ENCODE measurements around the gene TNNT3. TPM values are rescaled to one million over a fixed set of nuclear protein-coding genes. Genes with fewer than 3 reads are reported as not detected.
"Not testable (repeated sequence)": the region's sequence is repeated elsewhere in the genome, so short reads cannot be mapped to it uniquely, and the experiment has no call there.

The TNNT3 gene
- total RNA-seq, 1 experiment from 2014 or later, result not detected

DNA sequence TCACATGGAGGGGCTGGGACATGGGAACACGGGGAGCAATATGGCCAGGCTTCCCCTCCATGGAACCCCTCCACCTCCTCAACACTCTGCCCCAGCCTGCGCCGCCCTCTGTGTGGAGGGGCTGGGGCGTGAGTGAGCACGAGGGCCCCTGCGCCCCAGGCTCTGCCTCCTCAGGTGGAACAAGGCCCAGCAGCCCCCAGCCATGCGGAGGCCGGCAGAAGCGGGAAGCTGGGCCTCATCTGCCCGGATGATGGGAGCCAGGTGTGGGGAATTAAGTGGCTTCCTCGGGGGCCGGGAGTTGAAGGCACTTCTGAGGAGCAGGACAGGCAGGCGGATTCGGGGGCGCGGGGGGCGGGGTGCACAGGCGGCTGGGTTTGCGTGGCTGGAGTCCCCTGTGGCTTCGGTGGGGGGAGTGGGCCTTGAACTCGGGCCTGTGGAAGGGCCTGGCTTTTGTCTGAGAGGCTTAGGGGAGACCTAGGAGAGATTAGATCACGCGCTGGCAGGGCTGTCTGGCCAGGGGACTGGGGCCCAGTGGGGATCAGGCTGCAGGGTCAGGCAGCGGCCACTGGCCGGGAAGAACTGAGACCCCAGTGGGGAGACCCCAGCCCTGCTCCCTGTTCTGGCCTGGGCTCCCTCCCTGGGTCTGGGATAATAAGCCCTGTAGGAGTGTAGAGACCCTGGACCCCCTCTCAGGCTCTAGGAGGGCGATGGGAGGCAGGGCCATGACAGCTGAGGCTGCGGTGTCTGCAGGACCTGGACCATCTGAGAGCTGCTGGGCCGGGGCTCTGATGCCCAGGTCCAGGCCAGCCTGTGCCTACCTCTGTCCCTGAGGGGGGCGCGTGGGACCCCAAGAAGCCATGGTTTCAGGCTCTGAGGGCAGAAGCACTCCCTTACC lies 41.1 kb upstream of the TNNT3 start:
- Histone ChIP-seq H3K27me3 (ENCODE audit: control insufficient read depth, insufficient read depth, low read length) (no peaks in the 10 kb centered on the region), H3K4me3 (ENCODE audit: insufficient read depth, low read depth, low read length) (no peak overlapping the region), H3K36me3 (replicated peaks; ENCODE audit: control insufficient read depth, insufficient read depth, low read length) (no peaks in the 10 kb centered on the region)
- peak; percentile 67 for DNase-seq

DNA sequence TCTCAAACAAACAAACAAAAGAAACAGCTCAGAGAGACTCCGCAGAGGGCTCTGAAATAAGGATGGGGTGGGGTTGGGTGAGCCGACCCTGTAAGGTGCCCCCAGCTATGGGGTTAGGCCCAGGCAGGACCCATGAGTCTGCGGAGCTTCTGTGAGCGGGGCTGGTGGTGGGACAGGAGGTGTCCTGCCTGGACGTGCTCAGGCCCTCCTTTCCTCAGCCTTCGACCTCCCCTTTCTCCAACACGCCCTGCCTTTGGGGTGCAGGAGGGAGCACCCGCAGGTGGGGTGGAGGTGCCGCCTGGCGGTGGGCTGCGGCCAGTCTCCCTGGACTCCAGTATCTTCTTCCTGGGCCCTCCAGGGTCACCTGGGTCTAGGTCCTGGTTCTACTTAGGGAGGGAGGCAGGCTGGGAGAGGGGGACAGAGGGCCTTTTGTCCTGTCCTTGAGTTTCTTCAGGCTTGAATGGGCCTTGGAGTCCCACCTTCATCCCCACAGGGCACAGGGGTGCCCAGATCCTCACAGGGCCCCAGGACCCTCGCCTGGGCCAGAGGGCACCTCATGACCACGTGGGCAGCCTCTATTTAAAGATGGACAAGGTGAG lies 40.1 kb upstream of the TNNT3 start:
- DNase-seq, result peak; percentile 52
- no peak overlapping the region for H3K4me3 ChIP-seq (ENCODE audit: insufficient read depth, low read depth, low read length)
- no peaks in the 10 kb centered on the region for H3K36me3 ChIP-seq (replicated peaks; ENCODE audit: control insufficient read depth, insufficient read depth, low read length)
- no peaks in the 10 kb centered on the region for H3K27me3 ChIP-seq (ENCODE audit: control insufficient read depth, insufficient read depth, low read length)

DNA sequence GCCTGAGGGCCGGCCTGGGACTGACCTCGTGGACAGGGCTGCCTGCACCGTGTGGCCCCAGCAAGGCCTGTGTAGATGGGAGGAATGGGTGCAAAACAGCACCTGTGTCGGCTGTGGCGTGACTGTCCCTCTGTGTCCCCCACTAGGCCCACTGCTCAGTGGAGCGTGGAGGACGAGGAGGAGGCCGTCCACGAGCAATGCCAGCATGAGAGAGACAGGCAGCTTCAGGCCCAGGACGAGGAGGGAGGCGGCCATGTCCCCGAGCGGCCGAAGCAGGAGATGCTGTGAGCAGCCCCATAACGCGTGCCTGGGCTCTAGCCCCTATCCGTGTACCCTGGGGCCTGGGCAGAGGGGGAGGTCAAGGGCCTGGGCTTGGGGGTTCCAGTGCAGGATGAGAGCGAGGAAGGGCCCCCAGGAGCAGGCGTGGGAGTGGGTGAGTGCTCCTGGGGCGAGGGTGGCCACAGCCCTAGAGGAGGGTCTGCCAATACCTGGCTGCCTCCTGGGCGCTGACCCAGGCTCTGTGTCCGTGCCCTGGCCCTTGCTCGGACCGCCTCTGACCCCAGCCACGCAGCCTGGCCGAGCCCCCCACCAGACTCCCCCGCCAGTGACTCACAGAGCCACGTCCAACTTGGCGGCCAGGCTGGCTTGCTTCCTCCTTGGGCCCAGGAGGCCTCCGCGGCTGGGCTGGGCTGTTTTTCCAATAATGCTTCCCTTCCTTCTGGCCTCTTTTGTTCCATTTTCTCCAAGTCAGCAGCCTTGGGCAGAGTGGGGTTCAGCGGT lies 39.4 kb upstream of the TNNT3 start:
- peak; percentile 53 for DNase-seq
- H3K4me3 ChIP-seq (ENCODE audit: insufficient read depth, low read depth, low read length), result no peak overlapping the region
- no peaks in the 10 kb centered on the region for H3K27me3 ChIP-seq (ENCODE audit: control insufficient read depth, insufficient read depth, low read length)
- H3K36me3 ChIP-seq (replicated peaks; ENCODE audit: control insufficient read depth, insufficient read depth, low read length), result no peaks in the 10 kb centered on the region

DNA sequence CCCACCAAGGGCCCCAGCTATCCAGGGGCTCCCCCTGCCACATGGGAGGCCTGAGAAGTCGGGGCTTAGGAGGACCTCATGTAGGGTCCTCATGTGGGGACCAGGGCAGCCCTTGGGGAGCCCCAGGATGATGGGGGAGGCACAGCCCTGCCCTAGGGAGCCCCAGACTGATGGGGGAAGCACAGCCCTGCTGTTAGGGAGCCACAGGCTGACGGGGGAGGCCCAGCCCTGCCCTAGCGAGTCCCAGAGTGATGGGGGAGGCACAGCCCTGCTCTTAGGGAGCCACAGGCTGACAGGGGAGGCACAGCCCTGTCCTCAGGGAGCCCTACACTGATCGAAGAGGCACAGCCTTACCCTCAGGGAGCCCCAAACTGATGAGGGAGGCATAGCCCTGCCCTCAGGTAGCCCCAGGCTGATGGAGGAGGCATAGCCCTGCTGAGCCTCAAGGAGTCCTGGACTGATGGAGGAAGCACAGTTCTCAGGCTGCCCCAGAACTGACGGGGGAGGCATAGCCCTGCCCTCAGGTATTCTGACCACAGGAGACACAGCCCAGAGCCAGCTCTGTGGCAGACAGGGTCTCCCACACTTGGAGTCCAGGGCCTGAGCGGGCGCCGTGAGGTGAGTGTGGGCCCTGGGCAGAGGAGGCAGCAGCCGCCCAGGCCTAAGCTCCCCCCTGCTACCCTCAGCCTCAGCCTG lies 38.6 kb upstream of the TNNT3 start:
- Histone ChIP-seq H3K36me3 (replicated peaks; ENCODE audit: control insufficient read depth, insufficient read depth, low read length) (no peaks in the 10 kb centered on the region), H3K27me3 (ENCODE audit: control insufficient read depth, insufficient read depth, low read length) (no peaks in the 10 kb centered on the region), H3K4me3 (ENCODE audit: insufficient read depth, low read depth, low read length) (no peak overlapping the region)
- DNase-seq, result peak; percentile 54

DNA sequence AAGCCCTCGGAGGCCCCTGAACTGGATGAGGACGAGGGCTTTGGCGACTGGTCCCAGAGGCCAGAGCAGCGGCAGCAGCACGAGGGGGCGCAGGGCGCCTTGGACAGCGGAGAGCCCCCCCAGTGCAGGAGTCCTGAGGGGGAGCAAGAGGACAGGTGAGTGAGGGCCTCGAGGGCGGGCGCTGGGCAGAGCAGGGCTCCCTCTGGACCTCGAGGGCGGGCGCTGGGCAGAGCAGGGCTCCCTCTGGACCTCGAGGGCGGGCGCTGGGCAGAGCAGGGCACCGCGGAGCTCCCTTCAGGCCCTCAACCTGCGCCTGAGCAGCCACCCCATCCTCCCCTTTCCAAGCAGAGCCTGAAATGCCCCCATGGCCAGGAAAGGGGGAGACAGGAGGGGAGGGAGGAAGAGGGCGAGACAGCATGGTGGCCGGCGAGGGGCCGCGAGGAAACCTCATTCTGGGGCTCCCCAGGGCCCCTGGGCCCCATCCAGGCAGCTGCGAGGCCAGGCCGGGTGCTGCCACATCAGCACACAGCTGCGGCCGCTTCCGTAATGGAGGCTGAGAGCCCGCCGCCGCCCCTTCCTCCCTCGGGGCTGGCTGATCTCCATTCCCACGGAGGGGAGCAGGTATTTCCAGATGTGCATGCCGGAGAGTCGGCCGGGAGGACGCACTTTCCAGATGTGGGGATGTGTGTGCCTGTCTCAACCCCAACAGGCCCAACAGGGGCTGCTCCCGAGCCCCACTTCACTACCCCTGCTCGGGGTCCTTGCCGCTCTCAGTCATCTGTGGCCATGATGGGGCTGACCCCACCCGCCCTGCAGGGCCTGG lies 37.9 kb upstream of the TNNT3 start:
- Histone ChIP-seq H3K4me3 (ENCODE audit: insufficient read depth, low read depth, low read length) (no peak overlapping the region), H3K36me3 (replicated peaks; ENCODE audit: control insufficient read depth, insufficient read depth, low read length) (no peaks in the 10 kb centered on the region), H3K27me3 (ENCODE audit: control insufficient read depth, insufficient read depth, low read length) (no peaks in the 10 kb centered on the region)
- peak; percentile 71 for DNase-seq

DNA sequence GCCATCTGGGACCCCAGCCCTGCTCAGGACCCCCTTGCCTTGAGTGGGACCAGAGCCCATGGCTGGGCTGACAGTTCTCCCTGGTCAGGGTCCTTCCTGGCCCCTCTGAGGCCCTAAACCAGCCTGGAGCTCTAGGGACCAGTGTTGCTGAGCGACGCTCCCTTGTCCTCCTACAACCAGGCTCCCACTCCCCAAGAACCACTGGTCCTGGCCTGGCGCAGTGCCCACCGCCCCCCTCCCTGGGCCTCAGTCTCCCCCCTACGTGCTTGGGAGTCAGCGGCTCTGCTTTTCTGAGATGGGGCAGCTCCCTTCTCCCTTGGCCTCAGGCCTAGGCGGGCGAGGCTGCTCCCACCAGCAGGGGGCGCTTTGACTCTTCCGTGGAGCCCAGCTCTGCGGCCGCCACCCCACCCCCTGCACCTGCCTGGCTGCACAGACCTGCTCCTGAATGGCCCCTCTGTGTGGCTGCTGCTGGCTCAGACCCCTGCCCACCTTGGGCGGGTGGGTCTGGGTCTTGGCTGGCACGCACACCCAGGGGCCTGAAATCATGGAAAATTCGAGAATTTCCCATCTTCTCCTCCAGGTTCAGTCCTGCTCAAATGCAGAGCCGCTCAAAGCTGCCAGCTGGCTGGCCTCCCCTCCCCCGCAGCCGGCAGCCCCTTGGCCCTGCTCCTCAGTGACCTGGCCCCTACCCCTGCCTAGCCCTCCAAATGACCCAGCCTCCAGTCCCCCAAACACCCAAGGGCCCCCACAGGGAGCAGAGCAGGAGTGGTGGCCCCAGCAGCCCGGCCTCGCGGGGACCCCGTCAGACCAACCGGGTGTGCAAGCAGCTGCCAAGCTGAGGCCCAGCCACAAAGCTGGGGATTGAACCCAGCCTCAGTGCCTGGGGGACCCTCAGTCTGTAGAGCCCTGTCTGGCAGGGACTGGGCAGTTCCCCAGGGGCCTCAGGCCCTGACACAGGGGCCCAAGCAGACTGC lies 37.0 kb upstream of the TNNT3 start:
- no peaks in the 10 kb centered on the region for H3K27me3 ChIP-seq (ENCODE audit: control insufficient read depth, insufficient read depth, low read length)
- H3K36me3 ChIP-seq (replicated peaks; ENCODE audit: control insufficient read depth, insufficient read depth, low read length), result no peaks in the 10 kb centered on the region
- H3K4me3 ChIP-seq (ENCODE audit: insufficient read depth, low read depth, low read length), result no peak overlapping the region
- peak; percentile 99 for DNase-seq

DNA sequence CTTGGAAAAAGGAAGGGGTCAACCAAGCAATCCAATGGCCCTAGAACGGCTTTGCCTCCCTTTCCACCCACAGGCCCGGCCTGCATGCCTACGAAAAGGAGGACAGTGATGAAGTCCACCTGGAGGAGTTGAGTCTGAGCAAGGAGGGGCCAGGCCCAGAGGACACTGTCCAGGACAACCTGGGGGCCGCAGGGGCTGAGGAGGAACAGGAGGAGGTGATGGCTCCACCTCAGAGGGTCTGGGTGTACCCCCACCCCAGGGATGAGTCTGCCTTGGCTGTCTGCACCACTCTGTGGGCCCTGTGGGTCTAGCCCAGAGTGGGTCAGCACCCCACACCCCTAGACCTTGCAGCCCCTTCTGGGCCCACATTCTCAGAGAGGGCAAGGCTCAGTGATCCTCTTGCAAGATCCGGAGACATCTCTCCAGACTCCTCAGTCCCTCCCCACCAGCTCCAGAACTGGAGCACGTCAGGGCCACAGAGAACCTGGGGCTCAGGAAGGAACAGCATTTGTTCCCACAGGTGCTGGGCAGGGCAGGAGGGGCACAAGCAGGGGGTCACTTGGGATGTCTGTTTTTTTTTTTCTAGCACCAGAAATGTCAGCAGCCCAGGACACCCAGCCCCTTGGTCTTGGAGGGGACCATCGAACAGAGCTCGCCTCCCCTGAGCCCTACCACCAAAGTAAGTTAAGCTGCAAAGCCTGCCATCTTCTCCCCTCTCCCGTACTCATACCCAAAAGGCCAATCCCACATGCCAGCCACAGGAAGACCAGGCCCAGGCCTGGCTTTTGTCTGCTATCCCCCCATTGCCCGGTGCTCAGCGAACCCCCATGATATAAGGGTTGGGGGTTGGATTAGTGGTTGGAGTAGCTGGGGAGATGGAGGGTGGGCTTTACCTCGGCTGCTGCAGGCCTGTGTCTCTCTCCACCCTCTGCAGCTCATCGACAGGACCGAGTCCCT lies 35.9 kb upstream of the TNNT3 start:
- Histone ChIP-seq H3K27me3 (ENCODE audit: control insufficient read depth, insufficient read depth, low read length) (no peaks in the 10 kb centered on the region), H3K36me3 (replicated peaks; ENCODE audit: control insufficient read depth, insufficient read depth, low read length) (no peaks in the 10 kb centered on the region), H3K4me3 (ENCODE audit: insufficient read depth, low read depth, low read length) (no peak overlapping the region)
- DNase-seq, result no peak

DNA sequence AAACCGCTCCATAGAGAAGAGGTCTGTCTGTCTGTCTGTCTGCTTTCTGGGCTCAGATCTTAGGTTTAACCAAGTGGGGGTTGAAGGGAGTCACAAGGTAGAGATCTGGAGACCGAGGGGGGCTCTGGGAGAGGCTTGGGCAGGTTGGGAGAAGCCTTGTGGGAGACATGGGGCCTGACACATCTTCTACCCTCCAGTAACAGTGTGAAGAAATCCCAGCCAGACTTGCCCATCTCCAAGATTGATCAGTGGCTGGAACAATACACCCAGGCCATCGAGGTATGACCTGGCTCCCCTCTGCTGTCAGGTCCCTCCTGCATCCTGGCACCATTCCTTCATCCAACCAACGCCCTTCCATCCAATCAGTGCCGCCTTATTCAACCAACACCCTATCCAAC lies 35.2 kb upstream of the TNNT3 start:
- no peaks in the 10 kb centered on the region for H3K27me3 ChIP-seq (ENCODE audit: control insufficient read depth, insufficient read depth, low read length)
- H3K4me3 ChIP-seq (ENCODE audit: insufficient read depth, low read depth, low read length), result no peak overlapping the region
- H3K36me3 ChIP-seq (replicated peaks; ENCODE audit: control insufficient read depth, insufficient read depth, low read length), result no peaks in the 10 kb centered on the region
- DNase-seq, result no peak

DNA sequence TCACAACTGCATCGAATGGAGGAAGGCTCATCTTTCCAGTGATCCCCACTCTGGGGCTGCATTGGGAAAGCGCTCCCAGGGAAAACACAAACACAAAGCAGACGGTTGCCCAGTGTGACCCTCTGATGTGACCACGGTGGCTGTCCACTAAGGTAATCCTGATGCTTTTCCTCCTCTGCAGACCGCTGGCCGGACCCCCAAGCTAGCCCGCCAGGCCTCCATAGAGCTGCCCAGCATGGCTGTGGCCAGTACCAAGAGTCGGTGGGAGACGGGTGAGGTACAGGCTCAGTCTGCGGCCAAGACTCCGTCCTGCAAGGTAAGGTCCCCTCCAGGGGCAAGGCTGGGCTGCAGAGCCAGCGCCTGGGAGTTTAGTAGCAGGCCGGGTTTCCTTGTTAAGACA lies 33.0 kb upstream of the TNNT3 start:
- not testable (repeated sequence) for DNase-seq; H3K27me3 ChIP-seq (ENCODE audit: control insufficient read depth, insufficient read depth, low read length); H3K4me3 ChIP-seq (ENCODE audit: insufficient read depth, low read depth, low read length); H3K36me3 ChIP-seq (replicated peaks; ENCODE audit: control insufficient read depth, insufficient read depth, low read length)

DNA sequence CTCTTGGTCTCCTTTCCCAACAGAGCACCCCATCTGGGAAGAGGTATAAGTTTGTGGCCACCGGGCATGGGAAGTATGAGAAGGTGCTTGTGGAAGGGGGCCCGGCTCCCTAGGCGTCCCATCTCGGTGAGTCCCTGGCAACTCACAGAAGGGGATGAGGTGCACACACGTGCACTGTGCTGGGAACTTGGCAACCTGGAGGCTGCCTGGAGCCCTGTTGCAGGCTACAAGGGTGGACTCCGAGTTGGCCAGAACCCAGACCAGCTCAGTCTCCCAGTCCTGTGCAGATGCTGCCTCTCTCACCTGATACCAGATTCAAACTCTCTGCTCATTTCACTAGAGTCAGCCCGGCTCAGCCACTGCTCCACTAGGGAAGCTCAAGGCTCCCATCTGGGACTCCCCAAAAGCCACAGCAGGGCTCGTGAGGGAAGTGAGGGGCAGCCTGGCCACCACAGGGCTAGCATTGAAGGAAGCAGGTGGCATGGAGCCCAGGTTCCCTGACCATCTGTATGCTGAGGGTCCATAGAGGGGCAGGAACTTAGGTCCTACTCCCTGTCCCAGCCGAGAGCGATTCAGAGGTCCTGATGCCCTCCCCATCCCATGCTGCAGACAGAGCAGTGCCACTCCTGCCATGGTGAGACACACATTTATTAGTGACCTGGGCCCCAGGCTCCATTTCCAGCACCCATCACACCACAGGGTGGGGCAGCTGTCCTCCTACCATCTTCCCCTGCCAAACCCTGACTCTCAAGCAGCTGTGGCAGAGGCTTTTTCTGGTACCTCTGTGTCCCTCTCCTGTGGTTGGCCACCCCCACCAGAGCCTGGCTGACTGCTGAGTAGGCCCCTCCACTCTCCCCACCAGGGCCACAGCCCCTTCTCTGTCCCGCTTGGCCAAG lies 31.8 kb upstream of the TNNT3 start:
- DNase-seq, result no peak
- Histone ChIP-seq H3K4me3 (ENCODE audit: insufficient read depth, low read depth, low read length) (no peak overlapping the region), H3K36me3 (replicated peaks; ENCODE audit: control insufficient read depth, insufficient read depth, low read length) (no peaks in the 10 kb centered on the region), H3K27me3 (ENCODE audit: control insufficient read depth, insufficient read depth, low read length) (no peaks in the 10 kb centered on the region)

DNA sequence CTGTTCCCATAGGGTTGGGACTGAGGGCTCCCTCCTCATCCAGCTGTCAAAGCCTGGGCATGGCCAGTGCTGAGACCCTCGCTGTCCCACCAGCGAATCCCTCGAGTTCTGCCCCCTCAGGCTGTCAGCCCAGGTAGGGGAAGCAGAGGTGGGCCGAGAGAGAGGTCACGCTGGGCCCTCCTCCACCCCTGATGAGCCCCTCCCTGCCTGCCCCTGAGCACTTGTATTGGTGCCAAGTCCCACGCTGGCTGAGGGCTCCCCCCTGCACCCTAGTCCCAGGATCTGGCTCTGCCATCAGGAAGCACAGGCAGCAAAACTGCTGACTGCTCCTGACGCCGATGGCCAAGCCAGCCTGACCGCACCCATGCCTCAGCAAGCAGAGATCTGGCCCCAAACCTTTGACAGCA lies 31.2 kb upstream of the TNNT3 start:
- no peak overlapping the region for H3K4me3 ChIP-seq (ENCODE audit: insufficient read depth, low read depth, low read length)
- no peaks in the 10 kb centered on the region for H3K27me3 ChIP-seq (ENCODE audit: control insufficient read depth, insufficient read depth, low read length)
- peak; percentile 43 for DNase-seq
- no peaks in the 10 kb centered on the region for H3K36me3 ChIP-seq (replicated peaks; ENCODE audit: control insufficient read depth, insufficient read depth, low read length)

Measured in H7 (cell line).